H9 (cell line): ENCODE results near the gene KLK11. TPM values are rescaled to one million over a fixed set of nuclear protein-coding genes. Genes with fewer than 3 reads are reported as not detected.
A peak's percentile ranks its signal among the peaks of the same experiment; 100 is the strongest.

ENCODE experiments used
- DNase-seq: peaks from one replicate; pipeline ENCODE4 v3.0.0-alpha.2; 2017
- H2AFZ ChIP-seq: one replicate; pipeline ENCODE4 v1.6.1; 2013; ENCODE audit warnings: mild to moderate bottlenecking, low read length, control low read depth, moderate library complexity
- H2AK5ac ChIP-seq: 2 replicates; pipeline ENCODE4 v1.6.1; 2013; ENCODE audit warnings: low read length, control low read depth, mixed read lengths; ENCODE audit not compliant: insufficient read length
- H2BK120ac ChIP-seq: one replicate; pipeline ENCODE4 v1.6.1; 2013; ENCODE audit warnings: low read depth, mild to moderate bottlenecking, low read length, control low read depth, inconsistent platforms; ENCODE audit not compliant: poor library complexity, severe bottlenecking
- H2BK12ac ChIP-seq: 2 replicates; pipeline ENCODE4 v1.6.1; 2013; ENCODE audit warnings: low read length, control low read depth, mixed read lengths, low read depth; ENCODE audit not compliant: insufficient read length
- H2BK15ac ChIP-seq: 2 replicates; pipeline ENCODE4 v1.6.1; 2013; ENCODE audit warnings: low read depth, low read length, control low read depth
- H2BK20ac ChIP-seq: one replicate; pipeline ENCODE4 v1.6.1; 2013; ENCODE audit warnings: low read depth, mild to moderate bottlenecking, low read length, control low read depth, inconsistent platforms; ENCODE audit not compliant: poor library complexity, severe bottlenecking
- H2BK5ac ChIP-seq: 2 replicates; pipeline ENCODE4 v1.6.1; 2013; ENCODE audit warnings: low read length, control low read depth, mixed read lengths; ENCODE audit not compliant: insufficient read length
- H3K14ac ChIP-seq: 2 replicates; pipeline ENCODE4 v1.6.1; 2013; ENCODE audit warnings: low read length, control low read depth; ENCODE audit not compliant: insufficient read depth
- H3K18ac ChIP-seq: 2 replicates; pipeline ENCODE4 v1.6.1; 2013; ENCODE audit warnings: low read depth, mild to moderate bottlenecking, mixed read lengths, low read length, control low read depth; ENCODE audit not compliant: insufficient read length
- H3K23ac ChIP-seq: 2 replicates; pipeline ENCODE4 v1.6.1; 2013; ENCODE audit warnings: low read length, control low read depth, mixed read lengths, low read depth; ENCODE audit not compliant: insufficient read length
- H3K23me2 ChIP-seq: 2 replicates; pipeline ENCODE4 v1.6.1; 2013; ENCODE audit warnings: low read depth, mild to moderate bottlenecking, mixed read lengths, low read length, control low read depth; ENCODE audit not compliant: insufficient read length, poor library complexity, severe bottlenecking
- H3K27ac ChIP-seq: 2 replicates; pipeline ENCODE4 v1.5.1; 2013; ENCODE audit warnings: low read length, control low read depth, mixed read lengths, low read depth; ENCODE audit not compliant: insufficient read length
- H3K27me3 ChIP-seq: 2 replicates; pipeline ENCODE4 v1.6.1; 2013; ENCODE audit warnings: low read length, control low read depth, inconsistent platforms; ENCODE audit not compliant: insufficient read depth
- H3K4ac ChIP-seq: 2 replicates; pipeline ENCODE4 v1.6.1; 2013; ENCODE audit warnings: low read depth, mild to moderate bottlenecking, control low read depth, inconsistent platforms, low read length, moderate library complexity
- H3K4me1 ChIP-seq: 2 replicates; pipeline ENCODE4 v1.6.1; 2013; ENCODE audit warnings: low read length, control low read depth, inconsistent platforms; ENCODE audit not compliant: insufficient read depth
- H3K4me2 ChIP-seq: 2 replicates; pipeline ENCODE4 v1.6.1; 2013; ENCODE audit warnings: low read length, control low read depth, mixed read lengths; ENCODE audit not compliant: insufficient read length, insufficient read depth
- H3K56ac ChIP-seq: 2 replicates; pipeline ENCODE4 v1.6.1; 2013; ENCODE audit warnings: low read depth, mild to moderate bottlenecking, mixed read lengths, low read length, control low read depth; ENCODE audit not compliant: insufficient read length
- H3K79me1 ChIP-seq: 2 replicates; pipeline ENCODE4 v1.6.1; 2013; ENCODE audit warnings: low read depth, mild to moderate bottlenecking, moderate library complexity, low read length, control low read depth, inconsistent platforms; ENCODE audit not compliant: insufficient read depth, poor library complexity, severe bottlenecking
- H3K79me2 ChIP-seq: 2 replicates; pipeline ENCODE4 v1.6.1; 2013; ENCODE audit warnings: low read length, control low read depth, inconsistent platforms; ENCODE audit not compliant: insufficient read depth
- H3K9ac ChIP-seq: 2 replicates; pipeline ENCODE4 v1.6.1; 2013; ENCODE audit warnings: low read length, control low read depth, mixed read lengths; ENCODE audit not compliant: insufficient read length; ENCODE audit errors: extremely low read depth
- H3K9me3 ChIP-seq: one replicate; pipeline ENCODE4 v1.6.1; 2013; ENCODE audit warnings: low read depth, low read length, inconsistent platforms; ENCODE audit not compliant: control insufficient read depth
- H3T11ph ChIP-seq: one replicate; pipeline ENCODE4 v1.6.1; 2013; ENCODE audit warnings: mild to moderate bottlenecking, low read length, control low read depth, inconsistent platforms
- H4K20me1 ChIP-seq: one replicate; pipeline ENCODE4 v1.6.1; 2013; ENCODE audit not compliant: control insufficient read depth, insufficient read length, insufficient read depth
- H4K5ac ChIP-seq: 2 replicates; pipeline ENCODE4 v1.6.1; 2013; ENCODE audit warnings: low read depth, mild to moderate bottlenecking, mixed read lengths, low read length, control low read depth; ENCODE audit not compliant: insufficient read length
- H4K8ac ChIP-seq: replicated peaks from 2 replicates; pipeline ENCODE4 v1.6.1; 2013; ENCODE audit warnings: low read length, control low read depth, mixed read lengths, low read depth; ENCODE audit not compliant: insufficient read length
- H4K91ac ChIP-seq: 2 replicates; pipeline ENCODE4 v1.6.1; 2013; ENCODE audit warnings: low read depth, mild to moderate bottlenecking, moderate library complexity, mixed read lengths, low read length, control low read depth; ENCODE audit not compliant: insufficient read length
- H3K27ac Mint-ChIP-seq, 3 experiments: 2 replicates in 2 of 3; 3 replicates in 1 of 3; pipeline ENCODE4 v1.8.0; 2020 to 2021; ENCODE audit warnings: mixed read lengths in 3 of 3, mild to moderate bottlenecking in 1 of 3, moderate library complexity in 1 of 3
- H3K27me3 Mint-ChIP-seq: 2 replicates; pipeline ENCODE4 v1.8.0; 2021; ENCODE audit warnings: low read depth, mild to moderate bottlenecking, moderate library complexity, mixed read lengths
- H3K36me3 Mint-ChIP-seq, 3 experiments: 2 replicates in 2 of 3; 3 replicates in 1 of 3; pipeline ENCODE4 v1.8.0; 2020 to 2021; ENCODE audit warnings: low read depth in 3 of 3, mixed read lengths in 3 of 3; ENCODE audit not compliant: insufficient read depth in 1 of 3
- H3K4me1 Mint-ChIP-seq, 2 experiments: 2 replicates each; pipeline ENCODE4 v1.8.0; 2020; ENCODE audit warnings: mixed read lengths in 2 of 2
- H3K4me3 Mint-ChIP-seq, 2 experiments: 2 replicates in 1 of 2; 3 replicates in 1 of 2; pipeline ENCODE4 v1.8.0; 2020 to 2021; ENCODE audit warnings: mild to moderate bottlenecking in 2 of 2, mixed read lengths in 2 of 2, moderate library complexity in 1 of 2
- H3K9me3 Mint-ChIP-seq, 2 experiments: 2 replicates in 1 of 2; 3 replicates in 1 of 2; pipeline ENCODE4 v1.8.0; 2020; ENCODE audit warnings: mild to moderate bottlenecking in 2 of 2, mixed read lengths in 2 of 2, moderate library complexity in 1 of 2
- WGBS: extraction: QIAGEN DNeasy Blood & Tissue Kit; methylation state at CpG from one replicate; pipeline ENCODE4 v1.1.7; 2013; ENCODE audit warnings: missing lambda C conversion rate, low lambda C conversion rate, mixed read lengths; ENCODE audit not compliant: insufficient read length; ENCODE audit errors: extremely low coverage; 5-methylcytosine and 5-hydroxymethylcytosine counted together
- long read RNA-seq: library from polyadenylated mRNA; unstranded; transcript quantifications from one replicate; pipeline ENCODE4 v2.0.0, GENCODE V29; 2020
- total RNA-seq: library from RNA; stranded (reverse); gene quantifications from 2 replicates; pipeline ENCODE4 v1.2.1, GENCODE V29; 2021
- TF ChIP-seq, protein P1 (sequence below): fragments of 200-600 bp; sonication (generic); conservative IDR thresholded peaks from 3 replicates; pipeline ENCODE4 v1.8.0; 2021; ENCODE audit warnings: antibody characterized with exemption, mild to moderate bottlenecking

The KLK11 gene, protein sequence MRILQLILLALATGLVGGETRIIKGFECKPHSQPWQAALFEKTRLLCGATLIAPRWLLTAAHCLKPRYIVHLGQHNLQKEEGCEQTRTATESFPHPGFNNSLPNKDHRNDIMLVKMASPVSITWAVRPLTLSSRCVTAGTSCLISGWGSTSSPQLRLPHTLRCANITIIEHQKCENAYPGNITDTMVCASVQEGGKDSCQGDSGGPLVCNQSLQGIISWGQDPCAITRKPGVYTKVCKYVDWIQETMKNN
- total RNA-seq: not detected in 2 replicates
- long read RNA-seq: 0 reads

DNA sequence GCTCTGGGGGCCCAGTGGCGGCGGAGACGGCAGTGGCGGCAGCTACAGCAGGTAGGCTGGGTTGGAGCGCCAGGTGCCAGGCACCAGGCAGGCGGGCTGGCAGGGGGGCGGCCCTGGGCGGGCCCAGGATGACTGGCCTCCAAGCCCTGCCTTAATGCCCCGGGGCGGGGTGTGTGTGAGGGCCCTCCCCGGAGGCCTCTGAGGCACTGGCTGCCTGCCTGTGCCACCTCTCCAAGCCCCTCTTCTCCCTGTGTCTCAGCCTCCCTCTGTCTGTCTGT is at the start of gene KLK11:
TSS of gene KLK11 (minus strand) at position 63 of the 278 bp plus-strand sequence. CDS start 985 bp downstream, outside the sequence.
- Histone ChIP-seq H2BK12ac (no peak within 1 kb of the TSS), H4K8ac (no peak within 1 kb of the TSS), H3K27me3 (no peaks in the 10 kb centered on the region), H2AFZ (no peak within 1 kb of the TSS), H3K9ac (no peak within 1 kb of the TSS), H3K4me1 (no peaks in the 10 kb centered on the region), H3K18ac (no peak within 1 kb of the TSS), H3K79me2 (no peaks in the 10 kb centered on the region), H2BK5ac (no peak within 1 kb of the TSS), H3K9me3 (no peaks in the 10 kb centered on the region), H3T11ph (no peak within 1 kb of the TSS), H3K56ac (no peak within 1 kb of the TSS), H4K5ac (no peak within 1 kb of the TSS), H3K4me2 (no peak within 1 kb of the TSS), H2BK20ac (no peak within 1 kb of the TSS), H3K79me1 (no peaks in the 10 kb centered on the region), H3K27ac (no peak within 1 kb of the TSS), H4K91ac (no peak within 1 kb of the TSS), H2AK5ac (no peak within 1 kb of the TSS), H3K23me2 (no peaks in the 10 kb centered on the region), H3K14ac (peak within 1 kb of the TSS; percentile 8; the same call in 1 of the 2 replicates), H2BK120ac (no peak within 1 kb of the TSS), H2BK15ac (no peak within 1 kb of the TSS), H3K23ac (no peak within 1 kb of the TSS), H3K4ac (no peak within 1 kb of the TSS), H4K20me1 (no peaks in the 10 kb centered on the region)
- peak within 1 kb of the TSS in 2 of 3 experiments; percentile 18 to 58; a peak in 1 of 7 replicates for H3K27ac Mint-ChIP-seq
- no peaks in the 10 kb centered on the region; a peak in 1 of 5 replicates for H3K9me3 Mint-ChIP-seq
- H3K4me1 Mint-ChIP-seq: peaks cover 24 to 46% of the 10 kb centered on the region in 2 experiments
- no peak for DNase-seq
- H3K4me3 Mint-ChIP-seq: peak within 1 kb of the TSS in 1 of 2 experiments; percentile 23; a peak in 1 of 5 replicates
- H3K36me3 Mint-ChIP-seq: no peaks in the 10 kb centered on the region
- TF ChIP-seq, protein P1, sequence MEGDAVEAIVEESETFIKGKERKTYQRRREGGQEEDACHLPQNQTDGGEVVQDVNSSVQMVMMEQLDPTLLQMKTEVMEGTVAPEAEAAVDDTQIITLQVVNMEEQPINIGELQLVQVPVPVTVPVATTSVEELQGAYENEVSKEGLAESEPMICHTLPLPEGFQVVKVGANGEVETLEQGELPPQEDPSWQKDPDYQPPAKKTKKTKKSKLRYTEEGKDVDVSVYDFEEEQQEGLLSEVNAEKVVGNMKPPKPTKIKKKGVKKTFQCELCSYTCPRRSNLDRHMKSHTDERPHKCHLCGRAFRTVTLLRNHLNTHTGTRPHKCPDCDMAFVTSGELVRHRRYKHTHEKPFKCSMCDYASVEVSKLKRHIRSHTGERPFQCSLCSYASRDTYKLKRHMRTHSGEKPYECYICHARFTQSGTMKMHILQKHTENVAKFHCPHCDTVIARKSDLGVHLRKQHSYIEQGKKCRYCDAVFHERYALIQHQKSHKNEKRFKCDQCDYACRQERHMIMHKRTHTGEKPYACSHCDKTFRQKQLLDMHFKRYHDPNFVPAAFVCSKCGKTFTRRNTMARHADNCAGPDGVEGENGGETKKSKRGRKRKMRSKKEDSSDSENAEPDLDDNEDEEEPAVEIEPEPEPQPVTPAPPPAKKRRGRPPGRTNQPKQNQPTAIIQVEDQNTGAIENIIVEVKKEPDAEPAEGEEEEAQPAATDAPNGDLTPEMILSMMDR: no peak
- peaks cover 5% of the 10 kb centered on the region for H3K27me3 Mint-ChIP-seq
- WGBS: no CpG with 5 or more reads among the region's 11 CpGs
